A673 (cell line): Measurements from ENCODE around the gene INSYN1.

Experiments
- CTCF ChIP-seq: fragments of 300-800, 200-600 bp; sonication (generic); conservative IDR thresholded peaks from 2 replicates; pipeline ENCODE4 v1.5.1; 2017; ENCODE audit warnings: low read depth, mild to moderate bottlenecking, antibody characterized with exemption, low read length, moderate library complexity, mixed read lengths
- EZH2 ChIP-seq: fragments of 200-600 bp; sonication (generic); IDR thresholded peaks from 2 replicates; pipeline ENCODE4 v1.6.1; 2017; ENCODE audit warnings: borderline replicate concordance, low read depth, mild to moderate bottlenecking, mixed read lengths, antibody characterized with exemption, low read length; ENCODE audit not compliant: poor library complexity, severe bottlenecking

GRCh38 chr15:73789521-73790240 lies 36.5 kb upstream of the INSYN1 start:
- TF ChIP-seq CTCF (no peak), EZH2 (no peak)
